Ramos (cell line): ENCODE measurements around the gene EVI2B.
"Not testable (repeated sequence)": the region's sequence is repeated elsewhere in the genome, so short reads cannot be mapped to it uniquely, and the experiment has no call there.

Source experiments
- in situ Hi-C: fragments of 300-500 bp; cut with MboI; formaldehyde crosslinking; loops from one replicate; pipeline ENCODE4 v1.14.3; 2022; ENCODE audit warnings: low sequenced_read_pairs; ENCODE audit not compliant: unreplicated experiment

EVI2B gene

GRCh38 chr17:31273516-31273915, 40.3 kb downstream of the EVI2B start:
- in situ Hi-C loops = no loop called here

GRCh38 chr17:31272803-31273202, 41.1 kb downstream of the EVI2B start:
- in situ Hi-C loops = no loop called here

GRCh38 chr17:31272236-31272635, 41.6 kb downstream of the EVI2B start:
- in situ Hi-C loops = no loop called here

GRCh38 chr17:31269578-31269983, 44.3 kb downstream of the EVI2B start:
- in situ Hi-C loops = no loop called here

- in situ Hi-C loops = no loop called here
These were observed 44.7 kb downstream of the EVI2B start for GRCh38 chr17:31269036-31269577.

- in situ Hi-C loops = no loop called here
These were observed 47.8 kb downstream of the EVI2B start for GRCh38 chr17:31266042-31266441.

GRCh38 chr17:31262923-31263322, 50.9 kb downstream of the EVI2B start:
- in situ Hi-C loops = not testable (repeated sequence)

GRCh38 chr17:31261601-31262000, 52.3 kb downstream of the EVI2B start:
- in situ Hi-C loops = no loop called here

- in situ Hi-C loops = no loop called here
These were observed 53.7 kb downstream of the EVI2B start for GRCh38 chr17:31260151-31260550.

- in situ Hi-C loops = no loop called here
These were observed 56.9 kb downstream of the EVI2B start for GRCh38 chr17:31256936-31257335.

- in situ Hi-C loops = no loop called here
These were observed 59.2 kb downstream of the EVI2B start for GRCh38 chr17:31254654-31255053.
